WTC11 (cell line): Measurements from ENCODE around the gene CBY2.

Experiments
- ATF1 ChIP-seq: sonication (generic); formaldehyde crosslinking; IDR thresholded peaks from 2 replicates; pipeline ENCODE4 v1.8.1; 2023; ENCODE audit warnings: mild to moderate bottlenecking, moderate library complexity, missing genetic modification reagents
- ELF4 ChIP-seq: sonication (generic); formaldehyde crosslinking; IDR thresholded peaks from 2 replicates; pipeline ENCODE4 v1.8.1; 2022; ENCODE audit warnings: low read depth, mild to moderate bottlenecking, moderate library complexity, missing genetic modification reagents
- FOXJ3 ChIP-seq: sonication (generic); formaldehyde crosslinking; IDR thresholded peaks from 2 replicates; pipeline ENCODE4 v1.9.0; 2021; ENCODE audit warnings: missing genetic modification reagents, mild to moderate bottlenecking, borderline replicate concordance
- JUN ChIP-seq: sonication (generic); formaldehyde crosslinking; IDR thresholded peaks from 2 replicates; pipeline ENCODE4 v1.8.0; 2023; ENCODE audit warnings: mild to moderate bottlenecking, missing genetic modification reagents
- MXD4 ChIP-seq: fragments of 250-450 bp; sonication (Bioruptor Pico); IDR thresholded peaks from 2 replicates; pipeline ENCODE4 v1.8.0; 2021; ENCODE audit warnings: mild to moderate bottlenecking, moderate library complexity, borderline replicate concordance
- SP1 ChIP-seq: sonication (generic); formaldehyde crosslinking; conservative IDR thresholded peaks from 2 replicates; pipeline ENCODE4 v1.8.1; 2022; ENCODE audit warnings: missing genetic modification reagents
- TEAD1 ChIP-seq: sonication (generic); formaldehyde crosslinking; IDR thresholded peaks from 2 replicates; pipeline ENCODE4 v1.8.0; 2022; ENCODE audit warnings: mild to moderate bottlenecking, missing genetic modification reagents
- ZNF121 ChIP-seq: sonication (generic); formaldehyde crosslinking; IDR thresholded peaks from 2 replicates; pipeline ENCODE4 v1.8.0; 2023; ENCODE audit warnings: missing genetic modification reagents
- ZNF396 ChIP-seq: fragments of 250-450 bp; sonication (Bioruptor Pico); IDR thresholded peaks from 2 replicates; pipeline ENCODE4 v1.8.0; 2021; ENCODE audit warnings: mild to moderate bottlenecking, moderate library complexity, borderline replicate concordance
- TF ChIP-seq, protein P1 (sequence below): fragments of 200-600 bp; IDR thresholded peaks from 2 replicates; pipeline ENCODE4 v1.8.0; 2022; ENCODE audit warnings: antibody characterized with exemption
- TF ChIP-seq, protein P2 (sequence below): sonication (generic); formaldehyde crosslinking; IDR thresholded peaks from 2 replicates; pipeline ENCODE4 v1.8.1; 2023; ENCODE audit warnings: mild to moderate bottlenecking, missing genetic modification reagents, moderate library complexity
- TF ChIP-seq, protein P3 (sequence below): sonication (generic); formaldehyde crosslinking; conservative IDR thresholded peaks from 2 replicates; pipeline ENCODE4 v1.8.1; 2023; ENCODE audit warnings: mild to moderate bottlenecking, low read depth, missing genetic modification reagents, moderate library complexity
- TF ChIP-seq, protein P4 (sequence below): sonication (generic); formaldehyde crosslinking; IDR thresholded peaks from 2 replicates; pipeline ENCODE4 v1.8.1; 2023; ENCODE audit warnings: mild to moderate bottlenecking, missing genetic modification reagents, borderline replicate concordance
- TF ChIP-seq, protein P5 (sequence below): sonication (generic); formaldehyde crosslinking; IDR thresholded peaks from 2 replicates; pipeline ENCODE4 v1.8.0; 2022; ENCODE audit warnings: mild to moderate bottlenecking, missing genetic modification reagents

DNA sequence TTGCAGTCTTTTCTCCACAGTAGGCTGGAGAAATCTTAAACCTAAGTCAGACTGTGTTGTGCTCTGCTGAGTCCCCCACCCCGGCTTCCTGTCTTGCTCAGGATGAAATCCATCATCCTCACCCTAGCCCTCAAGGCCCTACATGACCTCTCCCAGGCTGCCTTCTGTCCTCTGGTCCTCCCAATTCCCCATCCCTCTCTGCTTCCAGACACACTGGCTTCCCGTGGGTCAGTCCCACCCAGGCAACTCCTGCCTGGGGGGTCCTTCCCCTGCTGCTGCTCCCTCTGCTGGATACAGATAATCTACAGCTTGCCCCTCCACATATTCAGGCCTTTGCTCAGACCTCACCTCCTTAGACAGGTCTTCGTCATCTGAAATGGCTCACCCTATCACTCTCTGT is 18.4 kb upstream of the CBY2 start:
- TF ChIP-seq, protein P1, sequence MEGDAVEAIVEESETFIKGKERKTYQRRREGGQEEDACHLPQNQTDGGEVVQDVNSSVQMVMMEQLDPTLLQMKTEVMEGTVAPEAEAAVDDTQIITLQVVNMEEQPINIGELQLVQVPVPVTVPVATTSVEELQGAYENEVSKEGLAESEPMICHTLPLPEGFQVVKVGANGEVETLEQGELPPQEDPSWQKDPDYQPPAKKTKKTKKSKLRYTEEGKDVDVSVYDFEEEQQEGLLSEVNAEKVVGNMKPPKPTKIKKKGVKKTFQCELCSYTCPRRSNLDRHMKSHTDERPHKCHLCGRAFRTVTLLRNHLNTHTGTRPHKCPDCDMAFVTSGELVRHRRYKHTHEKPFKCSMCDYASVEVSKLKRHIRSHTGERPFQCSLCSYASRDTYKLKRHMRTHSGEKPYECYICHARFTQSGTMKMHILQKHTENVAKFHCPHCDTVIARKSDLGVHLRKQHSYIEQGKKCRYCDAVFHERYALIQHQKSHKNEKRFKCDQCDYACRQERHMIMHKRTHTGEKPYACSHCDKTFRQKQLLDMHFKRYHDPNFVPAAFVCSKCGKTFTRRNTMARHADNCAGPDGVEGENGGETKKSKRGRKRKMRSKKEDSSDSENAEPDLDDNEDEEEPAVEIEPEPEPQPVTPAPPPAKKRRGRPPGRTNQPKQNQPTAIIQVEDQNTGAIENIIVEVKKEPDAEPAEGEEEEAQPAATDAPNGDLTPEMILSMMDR, result no peak
- TF ChIP-seq ATF1, result no peak
- no peak for TF ChIP-seq ZNF396 (CRISPR knock-in tag)
- no peak for TF ChIP-seq MXD4 (CRISPR knock-in tag)
- TF ChIP-seq, protein P2, sequence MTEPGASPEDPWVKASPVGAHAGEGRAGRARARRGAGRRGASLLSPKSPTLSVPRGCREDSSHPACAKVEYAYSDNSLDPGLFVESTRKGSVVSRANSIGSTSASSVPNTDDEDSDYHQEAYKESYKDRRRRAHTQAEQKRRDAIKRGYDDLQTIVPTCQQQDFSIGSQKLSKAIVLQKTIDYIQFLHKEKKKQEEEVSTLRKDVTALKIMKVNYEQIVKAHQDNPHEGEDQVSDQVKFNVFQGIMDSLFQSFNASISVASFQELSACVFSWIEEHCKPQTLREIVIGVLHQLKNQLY (CRISPR knock-in tag), result no peak
- no peak for TF ChIP-seq SP1
- no peak for TF ChIP-seq TEAD1 (CRISPR knock-in tag)
- TF ChIP-seq, protein P3, sequence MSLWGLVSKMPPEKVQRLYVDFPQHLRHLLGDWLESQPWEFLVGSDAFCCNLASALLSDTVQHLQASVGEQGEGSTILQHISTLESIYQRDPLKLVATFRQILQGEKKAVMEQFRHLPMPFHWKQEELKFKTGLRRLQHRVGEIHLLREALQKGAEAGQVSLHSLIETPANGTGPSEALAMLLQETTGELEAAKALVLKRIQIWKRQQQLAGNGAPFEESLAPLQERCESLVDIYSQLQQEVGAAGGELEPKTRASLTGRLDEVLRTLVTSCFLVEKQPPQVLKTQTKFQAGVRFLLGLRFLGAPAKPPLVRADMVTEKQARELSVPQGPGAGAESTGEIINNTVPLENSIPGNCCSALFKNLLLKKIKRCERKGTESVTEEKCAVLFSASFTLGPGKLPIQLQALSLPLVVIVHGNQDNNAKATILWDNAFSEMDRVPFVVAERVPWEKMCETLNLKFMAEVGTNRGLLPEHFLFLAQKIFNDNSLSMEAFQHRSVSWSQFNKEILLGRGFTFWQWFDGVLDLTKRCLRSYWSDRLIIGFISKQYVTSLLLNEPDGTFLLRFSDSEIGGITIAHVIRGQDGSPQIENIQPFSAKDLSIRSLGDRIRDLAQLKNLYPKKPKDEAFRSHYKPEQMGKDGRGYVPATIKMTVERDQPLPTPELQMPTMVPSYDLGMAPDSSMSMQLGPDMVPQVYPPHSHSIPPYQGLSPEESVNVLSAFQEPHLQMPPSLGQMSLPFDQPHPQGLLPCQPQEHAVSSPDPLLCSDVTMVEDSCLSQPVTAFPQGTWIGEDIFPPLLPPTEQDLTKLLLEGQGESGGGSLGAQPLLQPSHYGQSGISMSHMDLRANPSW (CRISPR knock-in tag), result no peak
- TF ChIP-seq, protein P4, sequence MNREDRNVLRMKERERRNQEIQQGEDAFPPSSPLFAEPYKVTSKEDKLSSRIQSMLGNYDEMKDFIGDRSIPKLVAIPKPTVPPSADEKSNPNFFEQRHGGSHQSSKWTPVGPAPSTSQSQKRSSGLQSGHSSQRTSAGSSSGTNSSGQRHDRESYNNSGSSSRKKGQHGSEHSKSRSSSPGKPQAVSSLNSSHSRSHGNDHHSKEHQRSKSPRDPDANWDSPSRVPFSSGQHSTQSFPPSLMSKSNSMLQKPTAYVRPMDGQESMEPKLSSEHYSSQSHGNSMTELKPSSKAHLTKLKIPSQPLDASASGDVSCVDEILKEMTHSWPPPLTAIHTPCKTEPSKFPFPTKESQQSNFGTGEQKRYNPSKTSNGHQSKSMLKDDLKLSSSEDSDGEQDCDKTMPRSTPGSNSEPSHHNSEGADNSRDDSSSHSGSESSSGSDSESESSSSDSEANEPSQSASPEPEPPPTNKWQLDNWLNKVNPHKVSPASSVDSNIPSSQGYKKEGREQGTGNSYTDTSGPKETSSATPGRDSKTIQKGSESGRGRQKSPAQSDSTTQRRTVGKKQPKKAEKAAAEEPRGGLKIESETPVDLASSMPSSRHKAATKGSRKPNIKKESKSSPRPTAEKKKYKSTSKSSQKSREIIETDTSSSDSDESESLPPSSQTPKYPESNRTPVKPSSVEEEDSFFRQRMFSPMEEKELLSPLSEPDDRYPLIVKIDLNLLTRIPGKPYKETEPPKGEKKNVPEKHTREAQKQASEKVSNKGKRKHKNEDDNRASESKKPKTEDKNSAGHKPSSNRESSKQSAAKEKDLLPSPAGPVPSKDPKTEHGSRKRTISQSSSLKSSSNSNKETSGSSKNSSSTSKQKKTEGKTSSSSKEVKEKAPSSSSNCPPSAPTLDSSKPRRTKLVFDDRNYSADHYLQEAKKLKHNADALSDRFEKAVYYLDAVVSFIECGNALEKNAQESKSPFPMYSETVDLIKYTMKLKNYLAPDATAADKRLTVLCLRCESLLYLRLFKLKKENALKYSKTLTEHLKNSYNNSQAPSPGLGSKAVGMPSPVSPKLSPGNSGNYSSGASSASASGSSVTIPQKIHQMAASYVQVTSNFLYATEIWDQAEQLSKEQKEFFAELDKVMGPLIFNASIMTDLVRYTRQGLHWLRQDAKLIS (CRISPR knock-in tag), result no peak
- no peak for TF ChIP-seq JUN (CRISPR knock-in tag)
- no peak for TF ChIP-seq FOXJ3 (CRISPR knock-in tag)
- no peak for TF ChIP-seq ZNF121 (CRISPR knock-in tag)
- TF ChIP-seq, protein P5, sequence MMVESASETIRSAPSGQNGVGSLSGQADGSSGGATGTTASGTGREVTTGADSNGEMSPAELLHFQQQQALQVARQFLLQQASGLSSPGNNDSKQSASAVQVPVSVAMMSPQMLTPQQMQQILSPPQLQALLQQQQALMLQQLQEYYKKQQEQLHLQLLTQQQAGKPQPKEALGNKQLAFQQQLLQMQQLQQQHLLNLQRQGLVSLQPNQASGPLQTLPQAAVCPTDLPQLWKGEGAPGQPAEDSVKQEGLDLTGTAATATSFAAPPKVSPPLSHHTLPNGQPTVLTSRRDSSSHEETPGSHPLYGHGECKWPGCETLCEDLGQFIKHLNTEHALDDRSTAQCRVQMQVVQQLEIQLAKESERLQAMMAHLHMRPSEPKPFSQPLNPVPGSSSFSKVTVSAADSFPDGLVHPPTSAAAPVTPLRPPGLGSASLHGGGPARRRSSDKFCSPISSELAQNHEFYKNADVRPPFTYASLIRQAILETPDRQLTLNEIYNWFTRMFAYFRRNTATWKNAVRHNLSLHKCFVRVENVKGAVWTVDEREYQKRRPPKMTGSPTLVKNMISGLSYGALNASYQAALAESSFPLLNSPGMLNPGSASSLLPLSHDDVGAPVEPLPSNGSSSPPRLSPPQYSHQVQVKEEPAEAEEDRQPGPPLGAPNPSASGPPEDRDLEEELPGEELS (CRISPR knock-in tag), result no peak
- no peak for TF ChIP-seq ELF4 (CRISPR knock-in tag)
